ENCODE measurements around the gene ERC2.

- TF ChIP-seq POLR2A (IDR thresholded peaks at IDR 0.05; ENCODE audit: low read depth, low read length) (no peak), POLR2AphosphoS5 (IDR thresholded peaks at IDR 0.05; ENCODE audit: low read depth, low read length) (no peak), TAF1 (IDR thresholded peaks at IDR 0.05; ENCODE audit: low read depth, low read length) (no peak)
These were observed 898.0 kb downstream of the ERC2 start for GRCh38 chr3:55570271-55570711.
